Hepatocyte (in vitro differentiated cells): Measurements from ENCODE around the gene PEAK1.

Source experiments
- CTCF ChIP-seq: fragments of 200-600 bp; sonication (generic); IDR thresholded peaks from 2 replicates; pipeline ENCODE4 v1.5.1; 2016; ENCODE audit warnings: antibody characterized with exemption, mild to moderate bottlenecking; ENCODE audit not compliant: poor library complexity
- EZH2 ChIP-seq: fragments of 200-600 bp; sonication (generic); IDR thresholded peaks from 2 replicates; pipeline ENCODE4 v1.6.1; 2016; ENCODE audit warnings: antibody characterized with exemption, mild to moderate bottlenecking, borderline replicate concordance

GRCh38 chr15:77459031-77459430, 39.1 kb upstream of the PEAK1 start:
- TF ChIP-seq CTCF (no peak), EZH2 (no peak)
